ENCODE measurements around the gene CYFIP2. TPM values are rescaled to one million over a fixed set of nuclear protein-coding genes. Genes with fewer than 3 reads are reported as not detected.

CYFIP2 gene
- total and polyA plus RNA-seq, 12 donors, result 20.3 to 50.8 (median 31.1) TPM

DNA sequence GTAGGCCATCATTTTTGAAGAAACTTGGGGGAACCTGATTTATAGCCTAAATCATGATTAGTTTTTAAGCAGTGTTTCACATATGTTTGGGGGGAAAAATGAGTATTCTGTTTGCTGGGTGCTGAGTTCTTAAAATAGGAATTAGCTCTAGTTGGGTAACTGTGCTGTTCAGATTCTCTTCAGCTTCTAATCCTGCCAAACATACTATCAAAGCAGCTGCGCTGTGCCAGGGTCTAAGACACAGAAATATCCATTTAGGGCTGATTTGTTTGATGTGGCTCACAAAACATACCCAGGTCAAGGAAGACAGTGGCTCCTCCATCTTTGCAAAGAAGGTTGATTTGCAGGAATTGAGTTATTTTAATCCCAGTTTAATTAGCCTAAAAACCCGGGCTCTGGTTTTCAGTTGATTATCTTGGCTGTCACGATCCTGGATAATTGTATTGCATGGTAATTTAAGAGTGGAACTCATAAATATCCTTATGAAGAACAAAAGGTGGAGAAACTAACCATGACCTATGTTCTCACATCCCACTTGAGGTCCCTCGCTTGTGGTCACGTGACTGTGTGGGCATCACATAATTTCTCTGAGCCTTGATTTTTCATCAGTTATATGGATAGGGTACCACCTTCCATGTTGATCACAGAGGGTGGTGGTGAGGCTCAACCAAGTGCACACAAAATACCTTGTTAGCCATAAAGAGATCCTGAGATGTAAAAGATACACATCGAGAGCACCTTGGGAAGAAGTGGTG, 18.7 kb downstream of the CYFIP2 start:
- Histone ChIP-seq H3K36me3 (peaks cover 0 to 43% (median 0%) of the 10 kb centered on the region in 9 donors), H3K9me3 (no peaks in the 10 kb centered on the region), H3K4me3 (no peak overlapping the region), H3K27ac (peak overlapping the region; percentile 22 to 82 (median 74)), H3K4me1 (peaks cover 0 to 73% (median 30%) of the 10 kb centered on the region in 9 donors), H3K27me3 (no peaks in the 10 kb centered on the region)
- no peak for DNase-seq
- ATAC-seq, result peak in 3 of 8 donors; percentile 47 to 54 (median 50)
- 71 to 75% methylated on average over 6 of the region's 6 CpGs for WGBS, 2 donors
- intact Hi-C loops (cut with DNase I), result no loop called here
- TF ChIP-seq CTCF (IDR thresholded peaks at IDR 0.05), result no peak

GRCh38 chr5:157285310-157286035, 19.6 kb downstream of the CYFIP2 start:
- peak overlapping the region in 9 of 10 donors; percentile 61 to 82 (median 77) for H3K27ac ChIP-seq
- no peak overlapping the region for H3K4me3 ChIP-seq
- intact Hi-C loops (cut with DNase I), result no loop called here
- DNase-seq (no peak), ATAC-seq (peak in 5 of 8 donors; percentile 17 to 52 (median 31))
- peaks cover 0 to 49% (median 0%) of the 10 kb centered on the region in 9 donors for H3K36me3 ChIP-seq
- no peak for TF ChIP-seq CTCF (IDR thresholded peaks at IDR 0.05)
- no peaks in the 10 kb centered on the region for H3K9me3 ChIP-seq
- peaks cover 0 to 72% (median 30%) of the 10 kb centered on the region in 9 donors for H3K4me1 ChIP-seq
- 57 to 68% methylated on average over 10 of the region's 10 CpGs for WGBS, 2 donors
- H3K27me3 ChIP-seq, result no peaks in the 10 kb centered on the region

- intact Hi-C loops (cut with DNase I), result no loop called here
- Histone ChIP-seq H3K27ac (peak overlapping the region; percentile 46 to 82 (median 76)), H3K9me3 (no peaks in the 10 kb centered on the region), H3K4me3 (no peak overlapping the region), H3K4me1 (peaks cover 0 to 80% (median 28%) of the 10 kb centered on the region in 9 donors), H3K27me3 (no peaks in the 10 kb centered on the region), H3K36me3 (peaks cover 0 to 49% (median 0%) of the 10 kb centered on the region in 9 donors)
- peak; percentile 42 to 52 for DNase-seq
- peak in 7 of 8 donors; percentile 30 to 87 (median 77) for ATAC-seq
- no peak for TF ChIP-seq CTCF (IDR thresholded peaks at IDR 0.05)
- WGBS, 2 donors, result 25 to 37% methylated on average over 7 of the region's 7 CpGs
Observed at GRCh38 chr5:157286761-157287211, 20.9 kb downstream of the CYFIP2 start.

DNA sequence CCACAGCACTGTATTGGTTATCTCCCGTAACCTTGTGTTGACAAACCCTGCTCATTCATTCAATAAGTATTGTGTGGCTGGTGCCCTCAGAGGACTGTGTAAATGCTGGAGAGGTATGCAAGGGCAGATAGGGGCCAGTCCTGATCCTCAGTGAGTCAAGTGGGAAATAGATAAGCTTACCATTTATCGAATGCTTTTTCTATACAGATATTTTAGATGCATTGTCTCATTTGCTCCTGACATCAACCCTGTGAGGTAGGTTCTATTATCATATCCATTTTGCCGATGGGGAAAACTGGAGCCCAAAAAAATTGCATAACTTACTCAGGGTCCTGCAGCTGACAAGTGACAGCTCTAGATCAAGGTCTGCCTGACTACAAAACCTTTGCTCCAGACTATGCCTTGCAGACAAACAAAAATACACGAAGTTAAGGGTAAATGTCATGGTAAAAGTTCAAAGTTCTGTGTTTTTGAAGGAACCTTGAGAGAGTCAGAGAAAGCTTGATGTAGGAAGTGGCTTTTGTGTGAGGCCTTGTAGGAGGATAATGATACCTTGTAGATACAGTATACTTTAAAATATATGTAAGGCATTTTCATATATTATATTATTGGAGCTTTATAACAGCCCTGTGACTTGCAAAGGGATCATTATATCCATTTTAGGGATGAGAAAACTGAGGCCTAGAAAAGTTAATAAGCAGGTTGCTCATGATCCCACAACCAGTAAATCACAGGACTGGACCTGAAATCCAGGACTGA, 22.7 kb downstream of the CYFIP2 start:
- WGBS, 2 donors, result 29 to 40% methylated on average over 4 of the region's 4 CpGs
- ATAC-seq (peak in 5 of 8 donors; percentile 33 to 68 (median 46)), DNase-seq (no peak)
- Histone ChIP-seq H3K36me3 (peaks cover 0 to 55% (median 0%) of the 10 kb centered on the region in 9 donors), H3K4me1 (peaks cover 0 to 74% (median 28%) of the 10 kb centered on the region in 9 donors), H3K4me3 (no peak overlapping the region), H3K27ac (peak overlapping the region in 7 of 10 donors; percentile 9 to 82 (median 78)), H3K9me3 (no peaks in the 10 kb centered on the region), H3K27me3 (no peaks in the 10 kb centered on the region)
- no peak for TF ChIP-seq CTCF (IDR thresholded peaks at IDR 0.05)
- intact Hi-C loops (cut with DNase I), result no loop called here

Data from heart right ventricle (tissue), 16 donors.